Prostate gland (tissue), 2 donors: ENCODE results near the gene ERBB2.

Source experiments
- CTCF ChIP-seq, 4 experiments: fragments of 200-600 bp in 2 of 4; fragments of 450-650 bp in 2 of 4; sonication (generic) in 2 of 4; IDR thresholded peaks; 1 replicate in 3 of 4; 2 replicates in 1 of 4; pipeline ENCODE4 v1.5.1; 2016 to 2019; ENCODE audit warnings: antibody characterized with exemption in 4 of 4, mild to moderate bottlenecking in 2 of 4, moderate library complexity in 2 of 4
- POLR2A ChIP-seq: fragments of 450-650 bp; IDR thresholded peaks from one replicate; pipeline ENCODE4 v1.6.1; 2016; ENCODE audit warnings: antibody characterized with exemption, mild to moderate bottlenecking
- POLR2AphosphoS5 ChIP-seq: sonication (generic); formaldehyde crosslinking; IDR thresholded peaks from one replicate; pipeline ENCODE4 v1.6.1; 2017; ENCODE audit warnings: antibody characterized with exemption

- TF ChIP-seq CTCF (IDR thresholded peaks at IDR 0.05) (no peak), POLR2A (no peak), POLR2AphosphoS5 (no peak)
Measured at GRCh38 chr17:39670746-39671145, 29.1 kb upstream of the ERBB2 start.
